ENCODE data around the gene NTHL1. TPM values are rescaled to one million over a fixed set of nuclear protein-coding genes. Genes with fewer than 3 reads are reported as not detected.

Gene NTHL1
- total and polyA plus RNA-seq, 10 of the 15 experiments (the other 5 are each of a cell fraction or from before 2014, with no cell fraction given): 0.85 to 54.7 (median 39.0) TPM

- in situ Hi-C loops (cut with MboI) (no loop called here), intact Hi-C loops (cut with micrococcal nuclease; ENCODE audit: unreplicated experiment) (no loop called here)
- TF ChIP-seq POLR2A (IDR thresholded peaks at IDR 0.05; ENCODE audit: low read depth, low read length) (no peak), POLR2AphosphoS5 (IDR thresholded peaks at IDR 0.05; ENCODE audit: low read length) (no peak), NFIC (IDR thresholded peaks at IDR 0.05; ENCODE audit: low read depth, low read length) (no peak), MXI1 (IDR thresholded peaks at IDR 0.05; ENCODE audit: low read depth, low read length) (no peak), IKZF1 (conservative IDR thresholded peaks at IDR 0.05) (no peak), CEBPB (IDR thresholded peaks at IDR 0.05; ENCODE audit: borderline replicate concordance in 1 of 2, low read depth in 2 of 2, low read length in 2 of 2) (no peak), NRF1 (conservative IDR thresholded peaks at IDR 0.05; ENCODE audit: low read depth, low read length) (no peak), TBL1XR1 (IDR thresholded peaks at IDR 0.05; ENCODE audit: low read depth, low read length) (no peak), SPI1 (IDR thresholded peaks at IDR 0.05; ENCODE audit: borderline replicate concordance, insufficient read depth, low read depth, low read length) (no peak), SREBF2 (IDR thresholded peaks at IDR 0.05; ENCODE audit: low read length) (no peak), CUX1 (IDR thresholded peaks at IDR 0.05; ENCODE audit: insufficient replicate concordance, low read depth, low read length) (no peak), RCOR1 (conservative IDR thresholded peaks at IDR 0.05; ENCODE audit: low read depth, low read length) (no peak), YBX1 (IDR thresholded peaks at IDR 0.05) (no peak), STAT1 (conservative IDR thresholded peaks at IDR 0.05) (no peak), ZBED1 (IDR thresholded peaks at IDR 0.05; ENCODE audit: borderline replicate concordance) (no peak), SMAD5 (IDR thresholded peaks at IDR 0.05; ENCODE audit: low read depth) (no peak), SRF (IDR thresholded peaks at IDR 0.05; ENCODE audit: low read depth in 2 of 2, low read length in 2 of 2) (no peak)
- TF ChIP-seq, protein P1, sequence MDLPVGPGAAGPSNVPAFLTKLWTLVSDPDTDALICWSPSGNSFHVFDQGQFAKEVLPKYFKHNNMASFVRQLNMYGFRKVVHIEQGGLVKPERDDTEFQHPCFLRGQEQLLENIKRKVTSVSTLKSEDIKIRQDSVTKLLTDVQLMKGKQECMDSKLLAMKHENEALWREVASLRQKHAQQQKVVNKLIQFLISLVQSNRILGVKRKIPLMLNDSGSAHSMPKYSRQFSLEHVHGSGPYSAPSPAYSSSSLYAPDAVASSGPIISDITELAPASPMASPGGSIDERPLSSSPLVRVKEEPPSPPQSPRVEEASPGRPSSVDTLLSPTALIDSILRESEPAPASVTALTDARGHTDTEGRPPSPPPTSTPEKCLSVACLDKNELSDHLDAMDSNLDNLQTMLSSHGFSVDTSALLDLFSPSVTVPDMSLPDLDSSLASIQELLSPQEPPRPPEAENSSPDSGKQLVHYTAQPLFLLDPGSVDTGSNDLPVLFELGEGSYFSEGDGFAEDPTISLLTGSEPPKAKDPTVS (IDR thresholded peaks at IDR 0.05; ENCODE audit: low read depth, low read length): no peak
- Histone ChIP-seq H4K20me1 (ENCODE audit: control insufficient read depth, insufficient read depth) (no peaks in the 10 kb centered on the region), H3K9me3 (replicated peaks; ENCODE audit: control insufficient read depth, insufficient read depth, low read length) (no peaks in the 10 kb centered on the region), H3K4me3 (peak overlapping the region; percentile 97), H3K36me3 (ENCODE audit: control insufficient read depth in 2 of 2, insufficient read depth in 2 of 2, low read length in 1 of 2) (peaks cover 0 to 1% of the 10 kb centered on the region in 2 experiments; a peak in 2 of 4 replicates), H2AFZ (ENCODE audit: control insufficient read depth, low read depth, low read length) (peak overlapping the region; percentile 89), H3K27me3 (replicated peaks in 1 of 2; ENCODE audit: control insufficient read depth in 2 of 2, insufficient read depth in 2 of 2, low read length in 1 of 2) (no peaks in the 10 kb centered on the region), H3K27ac (ENCODE audit: control insufficient read depth, insufficient read depth) (peak overlapping the region; percentile 48), H3K4me1 (ENCODE audit: control insufficient read depth, insufficient read depth, low read length) (peaks cover 22% of the 10 kb centered on the region), H3K79me2 (ENCODE audit: control insufficient read depth, insufficient read depth, low read length) (peaks cover 16% of the 10 kb centered on the region), H3K4me2 (ENCODE audit: control insufficient read depth, insufficient read depth) (peak overlapping the region; percentile 89), H3K9ac (ENCODE audit: control insufficient read depth, insufficient read depth, low read length) (peak overlapping the region; percentile 71)
- FAIRE-seq: peak; percentile 64
- CTCF ChIA-PET: interaction anchor here (1.3 to 2.8 kb wide), 3 partner anchors 24 to 93 kb away, joined by 6 to 16 read pairs (median 8); no protein-coding TSS in a partner anchor
- SMC1A ChIA-PET (ENCODE audit: uncharacterized antibody, unreplicated experiment): interaction anchor here (1.4 kb wide), 2 partner anchors 39 to 93 kb away, joined by 3 to 8 read pairs; no protein-coding TSS in a partner anchor
- RAD21 ChIA-PET (ENCODE audit: unreplicated experiment): interaction anchor here (1.2 to 2.1 kb wide), 4 partner anchors 24 to 460 kb away, joined by 3 to 9 read pairs (median 5); partner anchors contain the start of gene PKD1
- POLR2A ChIA-PET: interaction anchor here (1.0 to 1.3 kb wide), 3 partner anchors 75 to 168 kb away, joined by 3 to 5 read pairs (median 4); partner anchors contain the start of genes PGP and TBL3
- BruUV-seq (replicated peaks): no TSS peak
- WGBS (ENCODE audit: insufficient coverage, insufficient replicate concordance, low lambda C conversion rate, missing lambda C conversion rate): 15% methylated on average over 8 of the region's 8 CpGs
- no peak for DNase-seq (ENCODE audit: low read depth, low spot score)
- ATAC-seq: peak; percentile 12
Observed at GRCh38 chr16:2046893-2047329, 723 bp downstream of the NTHL1 start.
